ENCODE data around the gene UTP14C.
"Not testable (repeated sequence)": the region's sequence is repeated elsewhere in the genome, so short reads cannot be mapped to it uniquely, and the experiment has no call there.

Gene UTP14C, protein sequence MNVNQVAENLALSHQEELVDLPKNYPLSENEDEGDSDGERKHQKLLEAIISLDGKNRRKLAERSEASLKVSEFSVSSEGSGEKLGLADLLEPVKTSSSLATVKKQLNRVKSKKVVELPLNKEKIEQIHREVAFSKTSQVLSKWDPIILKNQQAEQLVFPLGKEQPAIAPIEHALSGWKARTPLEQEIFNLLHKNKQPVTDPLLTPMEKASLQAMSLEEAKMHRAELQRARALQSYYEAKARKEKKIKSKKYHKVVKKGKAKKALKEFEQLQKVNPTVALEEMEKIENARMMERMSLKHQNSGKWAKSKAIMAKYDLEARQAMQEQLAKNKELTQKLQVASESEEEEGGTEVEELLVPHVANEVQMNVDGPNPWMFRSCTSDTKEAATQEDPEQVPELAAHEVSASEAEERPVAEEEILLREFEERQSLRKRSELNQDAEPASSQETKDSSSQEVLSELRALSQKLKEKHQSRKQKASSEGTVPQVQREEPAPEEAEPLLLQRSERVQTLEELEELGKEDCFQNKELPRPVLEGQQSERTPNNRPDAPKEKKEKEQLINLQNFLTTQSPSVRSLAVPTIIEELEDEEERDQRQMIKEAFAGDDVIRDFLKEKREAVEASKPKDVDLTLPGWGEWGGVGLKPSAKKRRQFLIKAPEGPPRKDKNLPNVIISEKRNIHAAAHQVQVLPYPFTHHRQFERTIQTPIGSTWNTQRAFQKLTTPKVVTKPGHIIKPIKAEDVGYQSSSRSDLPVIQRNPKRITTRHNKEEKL

DNA sequence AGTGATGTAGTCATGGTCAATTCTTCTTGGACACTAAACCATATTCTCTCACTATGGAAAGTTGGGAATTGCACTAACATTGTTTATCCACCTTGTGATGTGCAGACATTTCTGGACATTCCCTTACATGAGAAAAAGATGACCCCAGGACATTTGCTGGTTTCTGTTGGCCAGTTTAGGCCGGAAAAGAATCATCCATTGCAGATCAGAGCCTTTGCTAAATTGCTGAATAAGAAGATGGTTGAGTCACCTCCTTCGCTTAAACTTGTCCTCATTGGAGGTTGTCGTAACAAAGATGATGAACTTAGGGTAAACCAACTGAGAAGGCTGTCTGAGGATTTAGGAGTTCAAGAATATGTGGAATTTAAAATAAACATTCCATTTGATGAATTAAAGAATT, at the start of gene UTP14C:
Gene UTP14C (plus strand): TSS at position 211 of the 400 bp plus-strand sequence. CDS start 4,114 bp downstream, outside the sequence.
- Histone ChIP-seq H3K4me3 (ENCODE audit: low read depth in 1 of 2, low read length in 2 of 2) (no peak within 1 kb of the TSS), H3K36me3 (ENCODE audit: control insufficient read depth in 1 of 2, insufficient read depth in 2 of 2, low read length in 2 of 2) (peaks cover 21 to 52% of the 10 kb centered on the region in 2 donors)

GRCh38 chr13:51976423-51976822, 48.1 kb upstream of the UTP14C start:
- no peak overlapping the region for H3K27ac ChIP-seq (ENCODE audit: low read length)
- H3K9me3 ChIP-seq (ENCODE audit: control insufficient read depth in 1 of 2, low read length in 2 of 2) = no peaks in the 10 kb centered on the region
- H3K27me3 ChIP-seq (ENCODE audit: low read depth, low read length) = no peaks in the 10 kb centered on the region
- H3K36me3 ChIP-seq (ENCODE audit: control insufficient read depth in 1 of 2, insufficient read depth in 2 of 2, low read length in 2 of 2) = peaks cover 0 to 3% of the 10 kb centered on the region in 2 donors
- no peak overlapping the region for H3K4me3 ChIP-seq (ENCODE audit: low read depth in 1 of 2, low read length in 2 of 2)
- no peaks in the 10 kb centered on the region for H3K4me1 ChIP-seq (ENCODE audit: control insufficient read depth in 1 of 2, insufficient read depth in 2 of 2, low read length in 2 of 2)

More for the DNA sequence above, at the start of gene UTP14C:
- no peak within 1 kb of the TSS for H3K27ac ChIP-seq (ENCODE audit: low read length)
- H3K9me3 ChIP-seq (ENCODE audit: control insufficient read depth in 1 of 2, low read length in 2 of 2) = no peaks in the 10 kb centered on the region
- H3K27me3 ChIP-seq (ENCODE audit: low read depth, low read length) = no peaks in the 10 kb centered on the region
- H3K4me1 ChIP-seq (ENCODE audit: control insufficient read depth in 1 of 2, insufficient read depth in 2 of 2, low read length in 2 of 2) = no peaks in the 10 kb centered on the region

GRCh38 chr13:51976890-51977289, 47.6 kb upstream of the UTP14C start:
- no peaks in the 10 kb centered on the region for H3K27me3 ChIP-seq (ENCODE audit: low read depth, low read length)
- no peaks in the 10 kb centered on the region for H3K4me1 ChIP-seq (ENCODE audit: control insufficient read depth in 1 of 2, insufficient read depth in 2 of 2, low read length in 2 of 2)
- H3K36me3 ChIP-seq (ENCODE audit: control insufficient read depth in 1 of 2, insufficient read depth in 2 of 2, low read length in 2 of 2) = peaks cover 0 to 3% of the 10 kb centered on the region in 2 donors
- H3K9me3 ChIP-seq (ENCODE audit: control insufficient read depth in 1 of 2, low read length in 2 of 2) = no peaks in the 10 kb centered on the region
- no peak overlapping the region for H3K27ac ChIP-seq (ENCODE audit: low read length)
- no peak overlapping the region for H3K4me3 ChIP-seq (ENCODE audit: low read depth in 1 of 2, low read length in 2 of 2)

DNA sequence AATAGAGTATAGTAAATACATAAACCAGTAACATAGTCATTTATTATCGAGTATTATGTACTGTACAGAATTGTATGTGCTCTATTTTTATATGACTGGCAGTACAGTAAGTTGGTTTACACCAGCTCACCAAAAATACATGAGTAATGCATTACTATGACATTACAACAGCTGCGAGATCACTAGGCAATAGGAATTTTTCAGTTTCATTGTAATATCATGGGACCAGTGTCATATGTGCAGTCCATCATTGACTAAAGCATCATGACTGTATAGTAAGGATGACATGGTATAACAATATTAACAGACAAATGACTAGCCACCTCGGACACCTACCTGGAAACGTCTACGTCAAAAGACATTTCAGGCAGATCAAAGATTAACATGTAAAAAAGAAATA, 46.9 kb upstream of the UTP14C start:
- peaks cover 0 to 3% of the 10 kb centered on the region in 2 donors for H3K36me3 ChIP-seq (ENCODE audit: control insufficient read depth in 1 of 2, insufficient read depth in 2 of 2, low read length in 2 of 2)
- H3K4me1 ChIP-seq (ENCODE audit: control insufficient read depth in 1 of 2, insufficient read depth in 2 of 2, low read length in 2 of 2) = no peaks in the 10 kb centered on the region
- H3K4me3 ChIP-seq (ENCODE audit: low read depth in 1 of 2, low read length in 2 of 2) = no peak overlapping the region
- no peaks in the 10 kb centered on the region for H3K9me3 ChIP-seq (ENCODE audit: control insufficient read depth in 1 of 2, low read length in 2 of 2)
- H3K27me3 ChIP-seq (ENCODE audit: low read depth, low read length) = no peaks in the 10 kb centered on the region
- no peak overlapping the region for H3K27ac ChIP-seq (ENCODE audit: low read length)

- H3K36me3 ChIP-seq (ENCODE audit: control insufficient read depth in 1 of 2, insufficient read depth in 2 of 2, low read length in 2 of 2) = peaks cover 0 to 3% of the 10 kb centered on the region in 2 donors
- no peak overlapping the region for H3K27ac ChIP-seq (ENCODE audit: low read length)
- no peaks in the 10 kb centered on the region for H3K4me1 ChIP-seq (ENCODE audit: control insufficient read depth in 1 of 2, insufficient read depth in 2 of 2, low read length in 2 of 2)
Observed at GRCh38 chr13:51978796-51979556, 45.5 kb upstream of the UTP14C start.

GRCh38 chr13:51980908-51981307, 43.6 kb upstream of the UTP14C start:
- Histone ChIP-seq H3K27ac (ENCODE audit: low read length) (no peak overlapping the region), H3K9me3 (ENCODE audit: control insufficient read depth in 1 of 2, low read length in 2 of 2) (no peaks in the 10 kb centered on the region), H3K27me3 (ENCODE audit: low read depth, low read length) (no peaks in the 10 kb centered on the region), H3K4me1 (ENCODE audit: control insufficient read depth in 1 of 2, insufficient read depth in 2 of 2, low read length in 2 of 2) (no peaks in the 10 kb centered on the region), H3K4me3 (ENCODE audit: low read depth in 1 of 2, low read length in 2 of 2) (no peak overlapping the region), H3K36me3 (ENCODE audit: control insufficient read depth in 1 of 2, insufficient read depth in 2 of 2, low read length in 2 of 2) (no peaks in the 10 kb centered on the region)

More at GRCh38 chr13:51978796-51979556, 45.5 kb upstream of the UTP14C start:
- no peak overlapping the region for H3K4me3 ChIP-seq (ENCODE audit: low read depth in 1 of 2, low read length in 2 of 2)
- H3K9me3 ChIP-seq (ENCODE audit: control insufficient read depth in 1 of 2, low read length in 2 of 2) = no peaks in the 10 kb centered on the region
- no peaks in the 10 kb centered on the region for H3K27me3 ChIP-seq (ENCODE audit: low read depth, low read length)

DNA sequence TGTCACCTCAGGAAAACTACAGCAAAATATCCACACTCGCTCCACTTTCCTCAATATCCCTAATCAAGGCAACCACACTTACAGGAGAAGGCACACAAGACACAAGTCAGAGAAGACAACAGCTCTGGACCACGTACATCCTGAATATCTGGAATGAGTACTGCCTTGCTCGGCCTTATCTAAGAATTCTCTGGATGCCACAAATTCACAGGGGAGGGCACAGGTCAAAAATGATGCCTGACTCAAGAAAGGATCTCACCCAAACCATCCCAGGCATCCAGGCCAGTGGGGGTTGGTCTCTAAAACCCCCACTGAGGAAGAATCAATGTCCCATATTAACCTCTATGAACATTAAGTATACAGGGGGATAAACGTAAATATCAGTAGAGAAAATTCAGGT, 43.1 kb upstream of the UTP14C start:
- H3K27me3 ChIP-seq (ENCODE audit: low read depth, low read length) = no peaks in the 10 kb centered on the region
- no peaks in the 10 kb centered on the region for H3K36me3 ChIP-seq (ENCODE audit: control insufficient read depth in 1 of 2, insufficient read depth in 2 of 2, low read length in 2 of 2)
- no peak overlapping the region for H3K27ac ChIP-seq (ENCODE audit: low read length)
- H3K4me3 ChIP-seq (ENCODE audit: low read depth in 1 of 2, low read length in 2 of 2) = no peak overlapping the region
- no peaks in the 10 kb centered on the region for H3K4me1 ChIP-seq (ENCODE audit: control insufficient read depth in 1 of 2, insufficient read depth in 2 of 2, low read length in 2 of 2)
- H3K9me3 ChIP-seq (ENCODE audit: control insufficient read depth in 1 of 2, low read length in 2 of 2) = no peaks in the 10 kb centered on the region

- H3K4me1 ChIP-seq (ENCODE audit: control insufficient read depth in 1 of 2, insufficient read depth in 2 of 2, low read length in 2 of 2); H3K27me3 ChIP-seq (ENCODE audit: low read depth, low read length); H3K9me3 ChIP-seq (ENCODE audit: control insufficient read depth in 1 of 2, low read length in 2 of 2); H3K4me3 ChIP-seq (ENCODE audit: low read depth in 1 of 2, low read length in 2 of 2); H3K27ac ChIP-seq (ENCODE audit: low read length); H3K36me3 ChIP-seq (ENCODE audit: control insufficient read depth in 1 of 2, insufficient read depth in 2 of 2, low read length in 2 of 2): not testable (repeated sequence)
Observed at GRCh38 chr13:51983292-51983691, 41.2 kb upstream of the UTP14C start.

DNA sequence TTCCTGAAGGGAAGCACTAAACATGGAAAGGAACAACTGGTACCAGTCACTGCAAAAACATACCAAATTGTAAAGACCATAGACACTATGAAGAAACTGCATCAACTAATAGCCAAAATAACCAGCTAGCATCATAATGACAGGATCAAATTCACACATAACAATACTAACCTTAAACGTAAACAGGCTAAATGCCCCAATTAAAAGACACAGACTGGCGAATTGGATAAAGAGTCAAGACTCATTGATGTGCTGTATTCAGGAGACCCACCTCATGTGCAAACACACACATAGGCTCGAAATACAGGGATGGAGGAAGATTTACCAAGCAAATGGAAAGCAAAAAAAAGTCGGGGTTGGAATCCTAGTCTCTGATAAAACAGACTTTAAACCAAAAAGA, 39.6 kb upstream of the UTP14C start:
- not testable (repeated sequence) for H3K27ac ChIP-seq (ENCODE audit: low read length); H3K36me3 ChIP-seq (ENCODE audit: control insufficient read depth in 1 of 2, insufficient read depth in 2 of 2, low read length in 2 of 2); H3K9me3 ChIP-seq (ENCODE audit: control insufficient read depth in 1 of 2, low read length in 2 of 2); H3K4me3 ChIP-seq (ENCODE audit: low read depth in 1 of 2, low read length in 2 of 2); H3K27me3 ChIP-seq (ENCODE audit: low read depth, low read length); H3K4me1 ChIP-seq (ENCODE audit: control insufficient read depth in 1 of 2, insufficient read depth in 2 of 2, low read length in 2 of 2)

DNA sequence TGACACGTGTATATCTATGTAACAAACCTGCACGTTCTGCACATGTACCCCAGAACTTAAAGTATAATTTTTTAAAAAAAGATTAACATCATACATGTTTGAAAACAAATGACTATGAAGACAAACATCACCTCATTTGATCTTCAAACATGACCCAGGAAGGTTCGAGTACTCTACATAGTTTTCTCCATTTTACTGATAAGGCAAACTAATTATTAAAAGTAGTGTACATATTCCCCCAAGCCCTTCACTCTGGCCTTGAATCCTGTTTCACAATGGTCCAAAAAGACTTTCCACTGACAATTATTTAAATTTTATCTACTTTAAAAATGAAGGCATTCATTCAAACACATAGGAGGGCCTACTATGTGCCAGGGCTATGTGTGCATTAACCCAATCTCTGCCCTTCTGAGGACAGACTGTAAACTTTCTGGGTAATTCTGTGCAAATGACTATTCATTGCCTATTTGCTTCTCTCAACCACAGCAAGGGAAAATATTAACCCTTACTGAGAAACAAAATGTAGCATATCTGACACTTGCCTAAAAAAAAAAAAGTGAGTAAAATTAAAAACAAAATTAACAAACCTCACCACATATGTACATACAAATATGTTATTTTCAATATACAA, 35.4 kb upstream of the UTP14C start:
- H3K36me3 ChIP-seq (ENCODE audit: control insufficient read depth in 1 of 2, insufficient read depth in 2 of 2, low read length in 2 of 2) = no peaks in the 10 kb centered on the region
- no peaks in the 10 kb centered on the region for H3K9me3 ChIP-seq (ENCODE audit: control insufficient read depth in 1 of 2, low read length in 2 of 2)
- H3K4me1 ChIP-seq (ENCODE audit: control insufficient read depth in 1 of 2, insufficient read depth in 2 of 2, low read length in 2 of 2) = no peaks in the 10 kb centered on the region
- no peaks in the 10 kb centered on the region for H3K27me3 ChIP-seq (ENCODE audit: low read depth, low read length)
- H3K27ac ChIP-seq (ENCODE audit: low read length) = no peak overlapping the region
- H3K4me3 ChIP-seq (ENCODE audit: low read depth in 1 of 2, low read length in 2 of 2) = no peak overlapping the region

DNA sequence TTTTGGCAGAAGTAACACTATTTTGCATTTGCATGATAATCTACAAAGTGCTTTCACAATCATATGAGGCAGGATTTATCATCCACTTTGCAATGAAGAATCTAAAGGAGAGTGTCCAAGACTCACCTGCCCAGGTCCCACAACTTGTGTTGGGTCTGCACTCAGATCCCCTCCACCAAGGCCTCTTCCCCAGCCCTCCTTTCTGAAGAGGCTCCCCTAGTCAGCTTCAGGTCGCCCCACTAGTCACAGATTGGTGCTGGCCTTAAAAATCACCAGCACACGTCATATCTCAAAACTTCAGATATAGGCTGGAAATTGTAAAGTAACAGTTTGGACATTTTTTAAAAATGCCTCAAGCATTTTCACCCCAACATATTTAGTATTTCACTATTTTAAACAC, 30.8 kb upstream of the UTP14C start:
- Histone ChIP-seq H3K9me3 (ENCODE audit: control insufficient read depth in 1 of 2, low read length in 2 of 2) (no peaks in the 10 kb centered on the region), H3K36me3 (ENCODE audit: control insufficient read depth in 1 of 2, insufficient read depth in 2 of 2, low read length in 2 of 2) (no peaks in the 10 kb centered on the region), H3K4me1 (ENCODE audit: control insufficient read depth in 1 of 2, insufficient read depth in 2 of 2, low read length in 2 of 2) (peaks cover 9 to 16% of the 10 kb centered on the region in 2 donors), H3K4me3 (ENCODE audit: low read depth in 1 of 2, low read length in 2 of 2) (no peak overlapping the region), H3K27ac (ENCODE audit: low read length) (no peak overlapping the region), H3K27me3 (ENCODE audit: low read depth, low read length) (no peaks in the 10 kb centered on the region)

All from muscle layer of duodenum (tissue), 2 donors.